ENCODE results near the gene FARS2.

DNA sequence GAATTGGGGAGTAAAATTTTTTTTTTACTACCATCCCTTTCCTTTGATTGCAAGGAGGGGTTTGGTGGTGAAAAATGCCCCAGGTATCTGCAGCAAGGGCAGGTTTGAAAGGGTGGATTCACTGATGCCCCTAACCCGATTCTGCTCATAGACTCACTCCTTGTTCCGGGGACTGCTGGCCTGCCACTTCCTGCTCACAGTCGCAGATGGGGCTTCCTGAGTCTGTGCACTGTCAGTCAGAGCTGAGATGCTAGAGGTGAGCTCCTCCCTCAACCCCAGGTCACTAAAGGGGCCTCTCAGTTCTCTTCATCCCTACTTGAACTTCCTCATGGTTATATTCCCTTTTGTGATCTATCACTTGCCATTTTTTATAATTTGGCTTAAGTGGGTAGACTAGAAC, 357.9 kb downstream of the FARS2 start:
- TF ChIP-seq, protein P1, sequence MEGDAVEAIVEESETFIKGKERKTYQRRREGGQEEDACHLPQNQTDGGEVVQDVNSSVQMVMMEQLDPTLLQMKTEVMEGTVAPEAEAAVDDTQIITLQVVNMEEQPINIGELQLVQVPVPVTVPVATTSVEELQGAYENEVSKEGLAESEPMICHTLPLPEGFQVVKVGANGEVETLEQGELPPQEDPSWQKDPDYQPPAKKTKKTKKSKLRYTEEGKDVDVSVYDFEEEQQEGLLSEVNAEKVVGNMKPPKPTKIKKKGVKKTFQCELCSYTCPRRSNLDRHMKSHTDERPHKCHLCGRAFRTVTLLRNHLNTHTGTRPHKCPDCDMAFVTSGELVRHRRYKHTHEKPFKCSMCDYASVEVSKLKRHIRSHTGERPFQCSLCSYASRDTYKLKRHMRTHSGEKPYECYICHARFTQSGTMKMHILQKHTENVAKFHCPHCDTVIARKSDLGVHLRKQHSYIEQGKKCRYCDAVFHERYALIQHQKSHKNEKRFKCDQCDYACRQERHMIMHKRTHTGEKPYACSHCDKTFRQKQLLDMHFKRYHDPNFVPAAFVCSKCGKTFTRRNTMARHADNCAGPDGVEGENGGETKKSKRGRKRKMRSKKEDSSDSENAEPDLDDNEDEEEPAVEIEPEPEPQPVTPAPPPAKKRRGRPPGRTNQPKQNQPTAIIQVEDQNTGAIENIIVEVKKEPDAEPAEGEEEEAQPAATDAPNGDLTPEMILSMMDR (IDR thresholded peaks at IDR 0.05): no peak
- no peak for TF ChIP-seq POLR2AphosphoS5 (IDR thresholded peaks at IDR 0.05)
